Esophagus muscularis mucosa (tissue), 4 donors: Measurements from ENCODE around the gene SULT2A1.

Source experiments
- EP300 ChIP-seq: sonication (generic); formaldehyde crosslinking; IDR thresholded peaks from one replicate; pipeline ENCODE4 v1.6.1; 2017; ENCODE audit warnings: antibody characterized with exemption
- POLR2A ChIP-seq: fragments of 450-650 bp; IDR thresholded peaks from one replicate; pipeline ENCODE4 v1.6.1; 2017; ENCODE audit warnings: antibody characterized with exemption, moderate library complexity, mild to moderate bottlenecking, low read depth
- TF ChIP-seq, protein P1 (sequence below), 3 experiments: fragments of 200-600 bp in 2 of 3; fragments of 450-650 bp in 1 of 3; sonication (generic) in 2 of 3; IDR thresholded peaks; one replicate each; pipeline ENCODE4 v1.5.1; 2017 to 2019; ENCODE audit warnings: antibody characterized with exemption in 3 of 3, mild to moderate bottlenecking in 2 of 3, moderate library complexity in 1 of 3

DNA sequence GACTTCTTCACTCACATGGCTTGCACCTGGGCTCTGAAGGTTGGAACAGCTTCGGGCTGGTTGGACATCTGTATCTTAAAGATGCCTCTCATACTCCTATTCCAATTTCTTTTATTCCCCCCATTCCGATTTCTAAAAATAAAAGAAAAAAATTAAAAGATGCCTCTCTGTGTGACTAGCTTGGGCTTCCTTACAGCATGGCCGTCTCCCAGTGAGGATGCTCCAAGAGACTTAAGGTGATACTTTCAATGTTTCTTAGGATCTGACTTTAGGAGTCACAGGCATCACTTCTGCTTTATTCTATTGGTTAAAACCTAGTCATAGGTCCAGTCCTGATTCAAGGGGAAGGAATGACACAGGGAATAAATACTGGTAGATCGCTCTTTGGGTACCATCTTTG lies 9.9 kb upstream of the SULT2A1 start:
- TF ChIP-seq, protein P1, sequence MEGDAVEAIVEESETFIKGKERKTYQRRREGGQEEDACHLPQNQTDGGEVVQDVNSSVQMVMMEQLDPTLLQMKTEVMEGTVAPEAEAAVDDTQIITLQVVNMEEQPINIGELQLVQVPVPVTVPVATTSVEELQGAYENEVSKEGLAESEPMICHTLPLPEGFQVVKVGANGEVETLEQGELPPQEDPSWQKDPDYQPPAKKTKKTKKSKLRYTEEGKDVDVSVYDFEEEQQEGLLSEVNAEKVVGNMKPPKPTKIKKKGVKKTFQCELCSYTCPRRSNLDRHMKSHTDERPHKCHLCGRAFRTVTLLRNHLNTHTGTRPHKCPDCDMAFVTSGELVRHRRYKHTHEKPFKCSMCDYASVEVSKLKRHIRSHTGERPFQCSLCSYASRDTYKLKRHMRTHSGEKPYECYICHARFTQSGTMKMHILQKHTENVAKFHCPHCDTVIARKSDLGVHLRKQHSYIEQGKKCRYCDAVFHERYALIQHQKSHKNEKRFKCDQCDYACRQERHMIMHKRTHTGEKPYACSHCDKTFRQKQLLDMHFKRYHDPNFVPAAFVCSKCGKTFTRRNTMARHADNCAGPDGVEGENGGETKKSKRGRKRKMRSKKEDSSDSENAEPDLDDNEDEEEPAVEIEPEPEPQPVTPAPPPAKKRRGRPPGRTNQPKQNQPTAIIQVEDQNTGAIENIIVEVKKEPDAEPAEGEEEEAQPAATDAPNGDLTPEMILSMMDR (IDR thresholded peaks at IDR 0.05) = no peak
- TF ChIP-seq POLR2A (no peak), EP300 (no peak)
